Hepatic stellate cell (primary cell): ENCODE measurements around the gene ACCS.

Experiments
- DNase-seq: peaks from one replicate; pipeline ENCODE4 v3.0.0; 2011; ENCODE audit warnings: low spot score

The ACCS gene

DNA sequence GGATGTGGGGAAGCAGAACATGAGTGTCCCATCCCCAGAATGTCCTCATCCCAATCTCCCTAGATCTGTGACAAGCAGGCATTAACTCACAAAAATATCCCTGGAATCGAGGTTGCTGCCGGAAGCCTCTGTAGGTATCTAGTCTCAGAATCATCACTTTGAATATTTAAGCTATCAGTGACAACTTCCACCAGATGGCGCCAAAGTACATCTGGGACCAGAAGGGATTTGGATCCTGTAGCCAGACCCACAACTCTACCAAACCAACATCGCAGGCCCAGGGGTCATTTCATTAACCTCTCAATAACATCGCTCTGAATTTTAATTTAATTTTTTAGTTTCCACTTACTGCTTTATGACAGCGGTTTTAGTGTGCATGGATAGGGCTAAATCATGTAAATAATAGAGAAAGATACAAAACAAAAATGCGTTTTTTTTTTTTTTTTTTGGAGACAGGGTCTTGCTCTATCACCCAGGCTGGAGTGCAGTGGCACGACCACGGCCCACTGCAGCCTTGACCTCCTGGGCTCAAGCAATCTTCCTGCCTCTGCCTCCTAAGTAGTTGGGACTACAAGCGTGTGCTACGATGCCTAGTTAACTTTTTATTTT is 28.3 kb downstream of the ACCS start:
- DNase-seq = peak; percentile 69

DNA sequence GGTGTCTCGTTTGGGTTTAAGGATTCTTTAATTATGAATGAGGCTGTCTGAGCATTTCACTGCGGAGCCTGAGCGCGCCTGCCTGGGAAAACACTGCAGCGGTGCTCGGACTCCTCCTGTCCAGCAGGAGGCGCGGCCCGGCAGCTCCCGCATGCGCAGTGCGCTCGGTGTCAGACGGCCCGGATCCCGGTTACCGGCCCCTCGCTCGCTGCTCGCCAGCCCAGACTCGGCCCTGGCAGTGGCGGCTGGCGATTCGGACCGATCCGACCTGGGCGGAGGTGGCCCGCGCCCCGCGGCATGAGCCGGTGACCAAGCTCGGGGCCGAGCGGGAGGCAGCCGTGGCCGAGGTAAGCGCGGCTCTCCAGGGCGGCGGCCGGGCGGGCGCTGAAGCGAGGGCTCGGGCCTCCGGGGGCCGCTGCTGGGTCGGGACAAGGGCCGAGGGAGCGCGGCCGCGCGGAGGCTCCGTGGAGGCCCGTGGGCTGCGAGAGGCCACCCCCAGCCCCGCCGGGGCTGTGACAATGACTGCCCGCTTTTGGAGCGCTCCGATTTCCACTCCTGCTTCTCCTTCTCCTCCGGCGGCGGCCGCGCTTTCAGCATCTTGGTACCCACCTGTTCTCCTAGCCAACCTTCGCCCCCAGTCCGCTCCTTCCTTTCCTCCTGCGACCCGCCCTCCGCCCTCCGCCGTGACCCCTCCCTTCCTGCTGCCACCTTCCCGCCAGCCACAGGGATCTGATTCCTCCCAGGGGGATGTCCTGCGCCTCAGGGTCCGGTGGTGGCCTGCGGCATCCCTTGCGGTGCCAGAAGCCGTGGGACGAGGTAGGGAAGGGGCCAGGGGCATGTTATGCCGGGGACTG is 29.7 kb downstream of the ACCS start, which contains the start of gene EXT2:
Gene EXT2 (plus strand): TSS at position 173 of the 854 bp plus-strand sequence. CDS start 12,035 bp downstream, outside the sequence.
- DNase-seq = peak; percentile 95

DNA sequence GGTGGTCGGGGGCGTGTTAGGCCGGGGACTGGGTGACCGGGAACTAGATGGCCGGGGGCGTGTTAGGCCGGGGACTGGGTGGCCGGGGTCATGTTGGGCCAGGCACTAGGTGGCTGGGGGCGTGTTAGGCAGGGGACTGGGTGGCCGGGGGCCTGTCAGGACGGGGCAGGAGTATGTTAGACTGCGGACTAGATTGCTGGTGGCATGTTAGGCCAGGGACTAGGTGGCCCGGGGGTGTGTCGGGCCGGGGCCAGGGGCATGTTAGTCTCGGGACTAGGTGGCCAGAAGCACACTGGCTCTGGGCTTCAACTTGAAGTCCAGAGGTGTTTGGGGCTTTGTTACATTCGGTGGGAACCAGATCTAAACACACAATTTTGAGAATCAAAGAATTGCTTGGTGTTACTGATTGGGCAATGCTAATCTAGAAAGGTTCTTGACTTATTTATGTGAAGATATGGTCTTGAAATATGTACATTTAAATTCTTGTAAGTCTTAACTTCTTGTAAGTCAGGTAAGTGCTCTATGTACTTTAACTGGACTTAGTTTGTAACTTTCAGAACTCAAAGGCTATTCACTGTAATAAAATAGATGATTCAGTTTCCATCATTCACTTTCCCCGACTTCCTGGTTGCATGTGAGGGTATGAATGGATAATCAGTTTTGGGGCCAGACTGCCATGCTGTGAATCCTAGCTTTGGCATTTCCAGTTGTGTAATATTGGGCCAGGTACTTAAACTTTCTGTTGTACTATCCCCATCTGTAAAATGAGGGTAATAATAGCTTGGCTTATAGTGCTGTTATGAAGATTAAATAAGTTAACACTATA is 30.5 kb downstream of the ACCS start:
- peak; percentile 17 for DNase-seq

DNA sequence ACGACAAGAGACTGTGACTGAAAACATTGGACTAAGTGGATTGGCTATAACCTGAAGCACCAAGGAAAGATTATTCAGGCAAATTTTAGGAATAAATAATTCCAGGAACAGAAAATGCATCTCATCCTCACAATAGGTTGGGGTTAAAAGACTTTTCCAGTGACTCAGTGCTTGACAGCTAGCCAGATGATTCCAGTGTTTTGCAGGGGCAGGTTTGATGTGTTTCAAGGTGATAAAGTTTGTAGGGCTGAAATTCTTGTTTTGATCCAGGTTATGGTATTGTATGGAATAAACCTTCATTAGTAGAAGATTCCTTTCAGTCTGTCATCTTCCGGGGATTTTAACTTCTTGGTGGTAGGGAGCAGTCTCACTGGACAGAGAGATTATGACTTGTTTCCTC is 31.8 kb downstream of the ACCS start:
- DNase-seq = no peak

DNA sequence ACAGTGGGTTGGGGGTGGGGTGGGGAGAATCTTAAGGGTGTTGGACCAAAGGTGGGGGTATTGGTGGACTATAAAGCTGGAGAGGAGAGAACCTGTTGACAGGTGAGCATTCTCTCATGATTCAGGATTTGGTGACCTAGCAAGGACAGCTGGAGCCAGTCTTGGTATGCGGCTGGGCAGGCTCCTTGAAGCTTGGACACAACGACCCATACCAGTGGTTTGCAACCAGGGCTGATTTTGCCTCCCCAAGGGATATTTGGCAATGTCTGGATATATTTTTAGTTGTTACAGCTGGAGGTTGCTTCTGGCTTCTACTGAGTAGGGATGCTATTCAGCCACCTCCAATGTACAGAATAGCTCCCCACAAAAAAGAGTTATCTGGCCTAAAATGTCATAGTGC is 35.0 kb downstream of the ACCS start:
- DNase-seq = no peak

DNA sequence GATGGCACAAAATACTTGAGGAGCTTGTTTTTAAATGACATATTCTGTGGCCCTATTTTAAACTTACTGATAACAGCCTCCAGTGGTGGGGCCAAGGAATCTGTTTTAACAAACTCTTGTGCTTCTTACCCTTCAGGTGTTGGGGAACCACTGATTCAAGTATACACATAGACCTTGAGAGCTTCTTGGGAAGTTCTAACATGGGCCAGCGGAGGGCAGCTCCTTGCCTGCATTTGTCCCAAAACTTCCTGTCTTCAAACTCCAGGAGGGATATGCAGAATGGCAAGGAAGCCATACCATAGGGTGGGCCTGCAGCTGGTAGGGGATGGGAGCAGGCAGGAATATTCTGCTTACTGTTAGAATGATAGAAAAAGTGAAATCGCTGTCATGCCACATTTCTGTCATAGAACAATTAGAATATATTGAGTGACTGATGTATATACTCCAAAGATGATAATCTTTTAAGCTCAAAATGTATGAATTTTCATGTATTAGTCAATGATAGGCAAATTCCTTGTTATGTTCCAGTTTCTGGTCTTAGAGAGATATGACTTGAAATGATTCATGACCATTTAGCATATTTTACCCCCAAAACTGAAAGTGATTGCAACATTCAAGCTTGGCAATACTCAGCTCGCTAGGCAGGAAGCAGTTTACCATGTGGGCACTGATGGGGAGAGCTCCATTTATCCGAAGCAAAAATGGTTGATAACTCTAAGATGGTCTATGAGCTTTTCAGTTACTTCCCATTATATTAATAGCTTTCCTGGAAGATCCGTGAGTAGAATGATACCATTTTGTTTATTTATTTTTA is 38.6 kb downstream of the ACCS start:
- DNase-seq = no peak

DNA sequence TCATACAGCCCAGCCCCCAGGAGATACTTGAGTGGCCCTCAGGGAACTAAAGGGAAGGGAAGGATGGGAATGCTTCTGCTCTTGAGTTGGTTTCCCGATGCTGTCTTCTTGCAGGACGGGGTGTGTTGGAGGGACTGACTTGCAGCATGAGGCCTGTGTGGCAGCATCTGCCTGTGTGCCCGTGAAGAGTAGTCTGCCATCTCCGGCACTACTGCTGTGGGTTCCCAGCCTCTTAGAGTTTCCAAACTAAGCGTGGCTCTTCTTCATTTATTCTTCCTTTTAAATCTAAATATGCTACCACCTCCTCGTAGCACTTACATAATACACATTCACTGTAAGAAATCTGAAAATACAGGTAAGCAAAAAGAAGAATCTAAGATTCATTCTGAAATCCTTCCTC is 42.2 kb downstream of the ACCS start:
- no peak for DNase-seq

DNA sequence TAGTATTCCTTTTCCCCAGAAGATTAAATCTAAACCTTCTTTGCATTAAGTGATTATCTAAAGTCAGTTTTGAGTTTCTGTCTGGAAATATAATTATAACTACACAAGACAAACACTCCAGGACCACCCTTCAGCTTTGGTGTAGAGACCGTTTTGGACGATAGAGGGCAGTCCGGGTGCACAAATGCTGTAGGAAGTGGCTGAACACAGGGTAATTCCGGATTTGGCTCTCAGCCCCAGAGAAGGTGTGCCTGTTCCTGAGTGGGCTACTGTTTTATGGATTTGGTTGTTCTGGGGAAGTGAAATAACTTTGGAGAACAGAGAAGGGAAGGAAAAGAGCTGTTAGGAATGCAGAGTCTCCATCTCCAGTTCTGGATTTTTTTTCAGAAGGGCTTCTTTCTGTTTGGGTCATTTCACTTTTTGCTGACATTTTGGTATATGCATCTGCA is 44.2 kb downstream of the ACCS start:
- peak; percentile 31 for DNase-seq

DNA sequence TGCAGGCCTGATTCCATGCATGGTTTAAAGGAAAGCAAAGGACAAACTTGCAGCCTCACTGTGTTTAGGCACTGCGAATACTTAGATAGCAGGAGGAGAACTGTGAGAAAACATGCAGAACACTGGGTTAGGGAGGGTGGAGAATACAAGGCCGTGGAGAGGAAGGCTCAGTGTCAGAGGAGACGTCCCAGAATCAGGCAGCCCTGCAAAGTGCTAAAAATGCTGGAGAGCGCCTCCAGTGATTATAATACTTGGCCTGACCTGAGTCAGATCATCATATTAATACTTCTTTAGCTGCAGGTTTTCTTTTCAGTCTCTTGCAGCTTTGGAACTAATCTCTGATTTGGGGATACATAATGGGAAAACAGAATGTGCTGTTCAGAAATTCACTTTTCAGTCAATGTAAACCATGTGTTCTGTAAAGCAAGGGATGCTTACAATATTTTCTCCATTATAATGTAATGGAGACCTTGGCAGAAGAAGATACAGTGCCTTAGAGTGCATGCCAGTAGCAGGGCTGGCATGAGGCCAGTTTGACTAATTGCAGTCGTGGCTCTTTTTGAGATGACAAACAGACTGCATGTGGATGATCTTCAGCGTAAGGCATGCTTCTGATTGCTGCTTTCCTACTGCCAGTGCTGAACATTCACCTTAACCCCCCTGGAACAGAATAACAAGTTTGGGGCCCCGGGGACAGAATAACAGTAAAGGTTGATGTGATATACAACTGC is 46.2 kb downstream of the ACCS start:
- peak; percentile 15 for DNase-seq

DNA sequence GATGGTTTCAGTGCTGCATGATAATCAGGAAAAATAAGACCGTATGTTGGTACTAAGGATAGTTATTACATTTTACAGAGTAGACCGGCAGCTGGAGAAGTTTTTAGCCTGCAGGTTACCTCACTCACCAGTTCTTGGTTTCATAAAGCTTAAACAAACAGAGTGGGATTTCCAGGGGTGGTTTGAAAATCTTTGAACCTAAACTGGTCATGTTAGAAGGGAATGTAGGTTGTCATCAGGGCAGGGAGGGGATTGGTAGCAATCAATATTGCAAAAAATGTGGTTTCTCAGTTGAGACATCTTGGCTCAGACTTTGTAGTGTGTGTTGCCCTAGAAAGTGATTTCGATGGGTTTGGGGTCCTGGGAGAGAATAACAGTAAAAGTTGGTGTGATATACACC is 46.9 kb downstream of the ACCS start:
- DNase-seq = no peak

DNA sequence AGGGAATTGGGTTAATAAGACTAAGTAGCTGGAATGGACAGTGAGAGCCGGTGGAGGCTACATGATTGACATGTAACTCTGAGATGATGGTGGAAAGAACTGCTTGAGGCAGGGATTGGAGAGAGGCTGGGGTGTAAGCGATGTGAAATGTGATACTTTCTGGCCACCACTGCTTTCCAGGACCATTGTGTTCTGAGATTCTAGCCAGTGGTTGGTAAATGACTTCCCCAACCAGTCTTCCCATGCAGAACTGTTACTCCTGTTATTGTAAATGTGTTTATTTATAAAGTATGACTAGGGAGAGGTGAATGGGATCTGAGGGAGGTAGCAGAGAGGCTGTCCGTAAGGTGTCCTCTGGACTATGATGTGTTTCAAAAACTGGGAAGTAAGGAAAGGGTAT is 47.5 kb downstream of the ACCS start:
- no peak for DNase-seq

DNA sequence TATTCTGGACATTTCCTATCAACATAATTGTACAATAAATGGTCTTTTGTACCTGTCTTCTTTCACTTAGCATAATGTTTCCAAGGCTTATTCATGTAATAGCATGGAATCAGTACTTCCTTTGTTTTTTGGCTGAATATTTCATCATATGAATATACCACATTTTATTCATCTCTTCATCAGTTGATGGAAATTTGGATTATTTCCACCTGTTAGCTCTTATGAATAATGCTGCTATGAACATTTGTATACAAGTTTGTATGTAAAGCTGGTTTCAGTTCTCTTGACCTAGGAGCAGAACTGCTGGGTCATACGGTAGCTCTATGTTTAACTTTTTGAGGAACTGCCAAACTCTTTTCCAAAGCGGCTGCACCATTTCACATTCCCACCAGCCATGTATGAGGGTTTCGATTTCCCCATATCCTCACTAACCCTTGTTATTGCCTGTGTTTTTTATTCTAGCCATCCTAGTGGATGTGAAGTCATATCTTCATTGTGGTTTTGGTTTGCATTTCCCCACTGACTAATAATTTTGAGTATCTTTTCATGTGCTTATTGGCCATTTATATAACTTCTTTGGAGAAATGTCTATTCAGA is 50.3 kb downstream of the ACCS start:
- DNase-seq = no peak

DNA sequence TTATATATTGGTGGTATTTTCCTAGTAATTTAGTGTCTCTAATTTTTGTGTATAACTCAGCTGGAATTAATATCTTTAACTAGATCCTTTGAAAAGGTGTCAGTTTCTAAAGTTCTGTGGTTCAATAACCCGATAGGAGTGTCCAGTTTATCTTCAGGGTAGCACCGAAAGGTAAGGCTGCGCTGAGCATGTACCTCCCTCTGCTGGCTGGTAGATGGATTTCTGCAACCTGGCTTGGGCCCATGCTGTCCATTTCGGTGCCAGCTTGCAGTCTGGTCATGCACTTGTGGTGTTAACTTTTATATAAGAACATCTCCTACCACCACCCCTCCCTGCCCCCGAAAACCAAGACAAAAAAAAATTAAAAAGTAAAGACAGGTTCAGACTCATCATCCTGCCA is 54.1 kb downstream of the ACCS start:
- no peak for DNase-seq

DNA sequence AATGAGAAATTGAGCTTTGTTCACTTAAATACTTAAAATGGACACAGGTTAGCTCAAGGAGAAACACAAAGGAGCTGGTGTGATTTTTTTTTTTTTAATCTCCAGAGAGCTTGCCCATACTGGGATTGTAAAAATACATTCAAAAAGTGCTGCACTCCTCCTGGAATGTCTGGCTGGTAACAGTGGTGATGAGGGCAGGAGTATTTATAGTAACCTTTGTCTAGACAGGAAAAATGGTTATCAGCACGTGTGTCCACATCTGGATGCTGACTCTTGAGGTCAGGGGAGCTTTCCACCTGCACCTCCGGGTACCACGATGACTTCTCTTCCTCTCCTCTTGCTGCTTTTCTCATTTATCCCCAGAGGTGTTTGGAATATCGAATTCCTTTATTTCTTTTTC is 59.5 kb downstream of the ACCS start:
- DNase-seq = no peak

DNA sequence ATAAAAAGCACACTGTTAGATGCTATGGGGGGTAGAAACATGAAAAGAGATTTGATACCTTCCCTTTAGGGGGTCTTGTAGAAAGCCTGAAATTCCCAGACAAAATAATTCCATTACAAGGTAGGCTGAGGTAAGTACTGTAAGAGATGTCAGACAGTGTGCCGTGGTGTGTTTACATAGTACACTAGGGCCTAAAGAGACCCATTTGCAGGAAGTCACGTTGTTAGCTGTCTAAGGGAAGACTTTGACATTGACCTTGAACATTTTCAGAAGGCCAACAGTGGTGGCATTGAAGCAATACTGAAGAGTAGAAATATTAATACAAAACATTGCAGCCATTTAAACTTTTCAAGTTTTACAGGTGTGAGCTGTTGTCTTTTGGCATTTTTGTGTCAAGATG is 60.2 kb downstream of the ACCS start:
- no peak for DNase-seq

DNA sequence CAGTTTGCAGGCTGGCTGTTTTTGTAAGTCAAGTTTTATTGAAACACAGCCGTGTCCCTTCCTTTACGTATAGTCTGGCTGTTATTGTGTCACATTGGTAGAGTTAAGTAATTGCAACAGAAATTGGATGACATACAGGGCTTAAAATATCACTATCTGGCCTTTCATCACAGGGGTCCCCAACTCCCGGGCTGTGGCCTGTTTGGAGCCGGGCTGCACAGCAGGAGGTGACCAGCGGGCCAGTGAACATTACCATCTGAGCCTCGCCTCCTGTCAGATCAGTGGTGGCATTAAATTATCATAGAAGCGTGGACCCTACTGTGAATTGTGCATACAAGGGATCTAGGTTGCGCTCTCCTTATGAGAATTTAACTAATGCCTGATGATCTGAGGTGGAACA is 61.1 kb downstream of the ACCS start:
- no peak for DNase-seq

DNA sequence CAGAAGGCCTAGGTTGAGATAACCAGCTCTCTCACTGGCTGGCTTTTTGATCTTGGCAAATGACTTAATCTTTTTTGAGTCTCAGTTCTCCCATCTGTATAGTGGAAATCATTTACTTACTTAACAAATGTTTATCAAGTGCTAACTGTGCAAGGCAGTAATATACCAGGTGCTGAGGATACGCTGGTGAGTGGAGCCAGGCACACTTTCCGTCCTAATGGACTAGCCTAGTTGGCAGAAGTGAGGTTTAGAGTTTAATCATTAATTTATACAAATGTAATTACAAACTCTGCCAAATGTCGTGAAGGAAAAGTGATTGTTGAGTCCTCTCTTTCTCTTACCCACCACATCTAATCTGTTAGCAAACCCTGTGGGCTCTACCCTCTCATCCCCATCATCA is 62.7 kb downstream of the ACCS start:
- DNase-seq = no peak

DNA sequence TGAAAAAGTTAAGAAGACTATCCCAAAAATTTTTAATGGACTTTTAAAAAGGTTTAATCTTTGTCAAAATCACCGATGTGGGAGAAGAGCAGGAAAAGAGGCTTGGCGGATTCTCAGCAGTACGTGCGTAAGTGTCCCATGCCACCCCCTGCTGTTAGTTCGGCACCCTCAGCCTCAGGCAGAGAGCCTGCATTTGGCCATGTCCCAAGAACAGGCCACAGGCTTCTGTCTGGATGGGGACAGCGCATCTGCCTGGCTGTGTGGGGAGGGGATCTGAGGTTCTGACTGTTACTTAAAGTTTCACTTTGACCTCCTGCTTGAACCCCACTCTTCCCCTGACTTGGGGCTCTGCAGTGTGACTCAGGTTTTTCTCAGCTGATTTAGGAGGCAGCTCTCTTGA is 64.7 kb downstream of the ACCS start:
- no peak for DNase-seq

DNA sequence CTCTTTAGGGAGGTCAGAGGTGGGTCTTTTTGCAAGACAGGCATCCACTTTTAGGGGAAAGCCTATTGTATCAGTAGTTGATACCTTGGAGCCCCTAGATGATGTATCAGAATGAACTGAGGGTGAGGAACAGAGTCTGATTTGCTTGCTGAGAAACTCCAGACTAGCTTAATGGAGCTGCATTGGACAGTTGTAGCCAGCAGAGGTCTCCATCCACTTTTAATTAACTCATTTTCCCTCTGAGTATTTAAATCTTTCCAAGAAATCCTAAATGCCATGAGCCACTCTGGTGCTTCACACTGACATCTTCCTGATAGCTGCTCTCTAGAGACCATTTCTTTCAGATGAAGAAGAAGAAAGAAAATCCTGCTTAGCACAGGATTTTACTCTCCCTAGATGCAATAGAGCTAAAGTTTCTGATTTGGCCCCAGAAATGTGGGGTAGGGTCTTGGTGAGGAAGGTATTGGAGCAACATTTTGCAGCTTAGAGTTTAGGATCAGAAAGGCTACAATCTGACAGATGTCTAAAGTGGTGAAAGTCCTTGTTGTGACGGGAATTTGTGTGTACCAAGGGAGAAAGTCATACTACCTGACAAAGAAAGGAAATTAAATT is 67.4 kb downstream of the ACCS start:
- DNase-seq = peak; percentile 21
